ENCODE measurements around the gene VPS39. TPM values are rescaled to one million over a fixed set of nuclear protein-coding genes. Genes with fewer than 3 reads are reported as not detected.
A peak's percentile ranks its signal among the peaks of the same experiment; 100 is the strongest.
"Not testable (repeated sequence)": the region's sequence is repeated elsewhere in the genome, so short reads cannot be mapped to it uniquely, and the experiment has no call there.

The VPS39 gene
- total and polyA plus RNA-seq, 2 experiments from 2014 or later: 28.8 to 43.9 TPM

DNA sequence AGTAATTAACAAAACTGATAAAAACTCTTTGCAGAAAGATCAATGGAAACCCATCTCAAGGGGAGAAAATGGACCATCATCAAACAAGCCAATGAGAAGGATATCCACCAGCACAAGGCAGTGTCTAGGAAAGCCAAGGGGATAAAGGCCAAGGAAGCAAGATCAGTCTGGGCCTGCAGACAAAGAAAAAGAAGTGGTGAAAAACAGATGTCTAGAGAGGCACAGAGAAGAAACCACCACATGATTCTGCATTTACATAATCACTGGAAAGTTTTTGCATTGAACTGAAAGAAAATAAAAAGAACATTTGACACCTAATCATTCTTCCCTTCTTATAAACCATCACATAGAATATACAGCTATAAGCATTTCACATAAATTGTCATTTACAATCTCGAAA, 23.0 kb upstream of the VPS39 start:
- Histone ChIP-seq H3K27ac (no peak overlapping the region), H2AFZ (no peak overlapping the region), H3K79me2 (peaks cover 32% of the 10 kb centered on the region), H3K4me2 (no peak overlapping the region), H3K36me3 (replicated peaks; ENCODE audit: insufficient read depth, low read depth) (peaks cover 15% of the 10 kb centered on the region), H3K9me3 (ENCODE audit: low read depth) (no peaks in the 10 kb centered on the region), H4K20me1 (ENCODE audit: insufficient read depth, poor library complexity, severe bottlenecking) (no peaks in the 10 kb centered on the region), H3K27me3 (no peaks in the 10 kb centered on the region), H3K9me2 (replicated peaks; ENCODE audit: insufficient read depth) (no peaks in the 10 kb centered on the region), H3K4me1 (ENCODE audit: insufficient read depth) (peaks cover 3% of the 10 kb centered on the region), H3K4me3 (no peak overlapping the region)
- WGBS (ENCODE audit: low lambda C conversion rate, missing lambda C conversion rate): 97% methylated on average over 1 of the region's 1 CpG
- no peak for DNase-seq (ENCODE audit: low spot score)
- TF ChIP-seq EZH2phosphoT487 (IDR thresholded peaks at IDR 0.05; ENCODE audit: low read depth, severe bottlenecking, unreplicated experiment) (no peak), CTCF (IDR thresholded peaks at IDR 0.05; ENCODE audit: poor library complexity) (no peak), EZH2 (IDR thresholded peaks at IDR 0.05; ENCODE audit: borderline replicate concordance) (no peak)

- H3K4me3 ChIP-seq: not testable (repeated sequence)
These were observed 20.9 kb upstream of the VPS39 start for GRCh38 chr15:42228981-42229380.

GRCh38 chr15:42228036-42228435, 19.9 kb upstream of the VPS39 start:
- WGBS (ENCODE audit: low lambda C conversion rate, missing lambda C conversion rate): 50% methylated on average over 1 of the region's 1 CpG
- peaks cover 15% of the 10 kb centered on the region for H3K36me3 ChIP-seq (replicated peaks; ENCODE audit: insufficient read depth, low read depth)
- H3K4me1 ChIP-seq (ENCODE audit: insufficient read depth): peaks cover 3% of the 10 kb centered on the region
- no peaks in the 10 kb centered on the region for H4K20me1 ChIP-seq (ENCODE audit: insufficient read depth, poor library complexity, severe bottlenecking)
- no peak overlapping the region for H2AFZ ChIP-seq
- no peaks in the 10 kb centered on the region for H3K9me3 ChIP-seq (ENCODE audit: low read depth)
- no peaks in the 10 kb centered on the region for H3K27me3 ChIP-seq
- no peak for DNase-seq (ENCODE audit: low spot score)
- H3K79me2 ChIP-seq: peaks cover 24% of the 10 kb centered on the region
- peak overlapping the region; percentile 48 for H3K27ac ChIP-seq
- H3K4me3 ChIP-seq: no peak overlapping the region
- H3K4me2 ChIP-seq: no peak overlapping the region
- no peaks in the 10 kb centered on the region for H3K9me2 ChIP-seq (replicated peaks; ENCODE audit: insufficient read depth)
- TF ChIP-seq EZH2phosphoT487 (IDR thresholded peaks at IDR 0.05; ENCODE audit: low read depth, severe bottlenecking, unreplicated experiment) (no peak), CTCF (IDR thresholded peaks at IDR 0.05; ENCODE audit: poor library complexity) (no peak), EZH2 (IDR thresholded peaks at IDR 0.05; ENCODE audit: borderline replicate concordance) (no peak)

More at GRCh38 chr15:42228981-42229380, 20.9 kb upstream of the VPS39 start:
- not testable (repeated sequence) for H3K27me3 ChIP-seq; H3K4me1 ChIP-seq (ENCODE audit: insufficient read depth); DNase-seq (ENCODE audit: low spot score); H2AFZ ChIP-seq; H3K9me3 ChIP-seq (ENCODE audit: low read depth); H3K4me2 ChIP-seq; H4K20me1 ChIP-seq (ENCODE audit: insufficient read depth, poor library complexity, severe bottlenecking); H3K9me2 ChIP-seq (replicated peaks; ENCODE audit: insufficient read depth)
- H3K27ac ChIP-seq: peak overlapping the region; percentile 48
- peaks cover 15% of the 10 kb centered on the region for H3K36me3 ChIP-seq (replicated peaks; ENCODE audit: insufficient read depth, low read depth)
- peaks cover 28% of the 10 kb centered on the region for H3K79me2 ChIP-seq
- WGBS (ENCODE audit: low lambda C conversion rate, missing lambda C conversion rate): 98% methylated on average over 5 of the region's 5 CpGs

DNA sequence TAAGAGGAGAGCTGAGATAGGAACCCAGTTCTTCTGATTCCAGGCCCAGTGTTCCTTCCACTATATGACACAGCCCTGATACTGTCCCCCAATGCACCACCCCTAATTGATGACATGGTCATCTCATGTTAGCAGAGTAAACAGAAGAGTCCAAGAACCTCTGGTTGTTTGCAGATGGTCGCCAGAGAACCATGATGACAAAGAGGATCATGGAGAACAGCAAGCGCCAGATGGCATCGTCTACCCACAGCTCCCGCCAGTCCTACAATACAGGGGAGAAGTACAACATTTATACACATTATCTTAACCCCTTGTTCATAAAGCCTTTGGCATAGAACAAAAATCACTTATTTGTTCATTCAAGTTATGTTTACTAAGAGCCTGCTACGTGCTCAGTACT, 18.5 kb upstream of the VPS39 start:
- H3K36me3 ChIP-seq (replicated peaks; ENCODE audit: insufficient read depth, low read depth): peaks cover 15% of the 10 kb centered on the region
- no peaks in the 10 kb centered on the region for H3K9me2 ChIP-seq (replicated peaks; ENCODE audit: insufficient read depth)

More for the DNA sequence above, 18.5 kb upstream of the VPS39 start:
- no peak overlapping the region for H2AFZ ChIP-seq
- no peak for DNase-seq (ENCODE audit: low spot score)
- H3K4me2 ChIP-seq: no peak overlapping the region
- H4K20me1 ChIP-seq (ENCODE audit: insufficient read depth, poor library complexity, severe bottlenecking): no peaks in the 10 kb centered on the region
- H3K79me2 ChIP-seq: peaks cover 20% of the 10 kb centered on the region
- no peaks in the 10 kb centered on the region for H3K27me3 ChIP-seq
- H3K9me3 ChIP-seq (ENCODE audit: low read depth): no peaks in the 10 kb centered on the region
- H3K27ac ChIP-seq: no peak overlapping the region
- peaks cover 3% of the 10 kb centered on the region for H3K4me1 ChIP-seq (ENCODE audit: insufficient read depth)
- TF ChIP-seq EZH2phosphoT487 (IDR thresholded peaks at IDR 0.05; ENCODE audit: low read depth, severe bottlenecking, unreplicated experiment): no peak
- no peak for TF ChIP-seq CTCF (IDR thresholded peaks at IDR 0.05; ENCODE audit: poor library complexity)
- TF ChIP-seq EZH2 (IDR thresholded peaks at IDR 0.05; ENCODE audit: borderline replicate concordance): no peak
- WGBS (ENCODE audit: low lambda C conversion rate, missing lambda C conversion rate): 96% methylated on average over 5 of the region's 5 CpGs
- no peak overlapping the region for H3K4me3 ChIP-seq

Data from hepatocyte (in vitro differentiated cells).